Mononuclear cell (primary cell): Measurements from ENCODE around the gene ROGDI. TPM values are rescaled to one million over a fixed set of nuclear protein-coding genes. Genes with fewer than 3 reads are reported as not detected.

Source experiments
- H3K27me3 ChIP-seq: 2 replicates; pipeline ENCODE4 v1.6.0; 2011; ENCODE audit warnings: low read length, control low read depth; ENCODE audit not compliant: insufficient read depth
- H3K4me1 ChIP-seq: 2 replicates; pipeline ENCODE4 v1.5.1; 2011; ENCODE audit warnings: mild to moderate bottlenecking, low read length, control low read depth; ENCODE audit not compliant: insufficient read depth
- H3K4me3 ChIP-seq: 2 replicates; pipeline ENCODE4 v1.5.1; 2011; ENCODE audit warnings: mild to moderate bottlenecking, low read length, moderate library complexity
- H3K9me3 ChIP-seq: 2 replicates; pipeline ENCODE4 v1.5.1; 2011; ENCODE audit warnings: low read depth, mild to moderate bottlenecking, control low read depth, low read length
- total RNA-seq: library from RNA; depleted of rRNA; stranded (reverse); fragments of >200 nt; gene quantifications from one replicate; pipeline ENCODE4 v1.2.3, GENCODE V29; 2012

Gene ROGDI, protein sequence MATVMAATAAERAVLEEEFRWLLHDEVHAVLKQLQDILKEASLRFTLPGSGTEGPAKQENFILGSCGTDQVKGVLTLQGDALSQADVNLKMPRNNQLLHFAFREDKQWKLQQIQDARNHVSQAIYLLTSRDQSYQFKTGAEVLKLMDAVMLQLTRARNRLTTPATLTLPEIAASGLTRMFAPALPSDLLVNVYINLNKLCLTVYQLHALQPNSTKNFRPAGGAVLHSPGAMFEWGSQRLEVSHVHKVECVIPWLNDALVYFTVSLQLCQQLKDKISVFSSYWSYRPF
- total RNA-seq: 19.3 TPM

DNA sequence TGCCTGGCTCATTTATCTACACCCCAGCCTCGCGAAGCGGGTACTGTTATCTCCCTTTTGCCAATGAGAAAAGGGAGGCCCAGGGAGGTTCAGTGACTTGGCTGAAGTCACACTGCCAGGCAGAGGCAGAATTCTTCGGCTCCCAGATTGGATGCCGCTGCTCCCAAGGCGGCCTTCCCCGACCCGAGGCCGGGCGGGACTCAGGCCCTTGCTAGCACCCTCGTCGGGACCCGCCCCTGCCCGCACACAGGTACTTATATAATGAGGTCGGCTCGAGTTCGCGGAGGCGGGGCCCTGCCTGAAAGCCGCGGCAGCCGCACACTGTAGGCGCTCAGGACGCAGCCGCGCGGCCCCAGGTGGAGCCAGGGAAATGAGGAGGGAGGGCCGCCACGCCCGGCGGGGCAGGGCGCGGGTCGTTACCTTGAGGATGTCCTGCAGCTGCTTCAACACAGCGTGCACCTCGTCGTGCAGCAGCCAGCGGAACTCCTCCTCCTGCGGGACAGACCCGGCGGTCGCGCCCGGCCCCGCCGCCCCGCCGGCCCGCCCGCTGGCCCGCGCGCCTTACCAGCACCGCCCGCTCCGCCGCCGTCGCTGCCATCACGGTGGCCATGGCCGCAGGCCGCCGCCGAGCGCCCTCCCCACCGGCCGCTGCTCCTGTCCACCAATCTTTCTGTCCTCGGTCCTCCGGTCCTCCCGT lies at the start of gene ROGDI:
Gene ROGDI, minus strand, starts transcription at position 672 of the 697 bp plus-strand sequence. Its CDS starts 62 bp downstream, at position 610.
- H3K4me3 ChIP-seq: peak within 1 kb of the TSS; percentile 70
- no peaks in the 10 kb centered on the region for H3K27me3 ChIP-seq
- no peaks in the 10 kb centered on the region for H3K9me3 ChIP-seq
- H3K4me1 ChIP-seq: peaks cover 34% of the 10 kb centered on the region

DNA sequence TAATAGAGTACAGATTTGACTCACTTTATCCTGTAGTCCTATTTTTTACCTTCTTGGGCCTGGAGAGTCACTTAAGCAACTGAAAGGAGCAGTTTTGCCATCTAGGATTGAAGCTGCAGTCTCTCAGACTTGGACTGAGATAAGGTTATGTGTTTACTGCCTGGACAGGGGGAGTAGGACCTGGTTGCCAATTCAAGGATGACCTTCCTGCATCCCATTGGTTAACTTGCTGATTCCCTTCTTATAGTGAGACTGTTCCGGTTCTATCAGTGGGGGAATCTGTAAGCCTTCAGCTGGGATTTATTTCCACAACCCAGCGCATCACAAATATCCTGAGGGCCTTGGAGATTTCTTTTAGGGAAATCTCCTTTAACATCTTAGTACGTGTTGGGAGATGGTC lies 47.8 kb upstream of the ROGDI start:
- H3K4me1 ChIP-seq: peaks cover 54% of the 10 kb centered on the region
- no peaks in the 10 kb centered on the region for H3K9me3 ChIP-seq
- no peaks in the 10 kb centered on the region for H3K27me3 ChIP-seq
- H3K4me3 ChIP-seq: no peak overlapping the region

DNA sequence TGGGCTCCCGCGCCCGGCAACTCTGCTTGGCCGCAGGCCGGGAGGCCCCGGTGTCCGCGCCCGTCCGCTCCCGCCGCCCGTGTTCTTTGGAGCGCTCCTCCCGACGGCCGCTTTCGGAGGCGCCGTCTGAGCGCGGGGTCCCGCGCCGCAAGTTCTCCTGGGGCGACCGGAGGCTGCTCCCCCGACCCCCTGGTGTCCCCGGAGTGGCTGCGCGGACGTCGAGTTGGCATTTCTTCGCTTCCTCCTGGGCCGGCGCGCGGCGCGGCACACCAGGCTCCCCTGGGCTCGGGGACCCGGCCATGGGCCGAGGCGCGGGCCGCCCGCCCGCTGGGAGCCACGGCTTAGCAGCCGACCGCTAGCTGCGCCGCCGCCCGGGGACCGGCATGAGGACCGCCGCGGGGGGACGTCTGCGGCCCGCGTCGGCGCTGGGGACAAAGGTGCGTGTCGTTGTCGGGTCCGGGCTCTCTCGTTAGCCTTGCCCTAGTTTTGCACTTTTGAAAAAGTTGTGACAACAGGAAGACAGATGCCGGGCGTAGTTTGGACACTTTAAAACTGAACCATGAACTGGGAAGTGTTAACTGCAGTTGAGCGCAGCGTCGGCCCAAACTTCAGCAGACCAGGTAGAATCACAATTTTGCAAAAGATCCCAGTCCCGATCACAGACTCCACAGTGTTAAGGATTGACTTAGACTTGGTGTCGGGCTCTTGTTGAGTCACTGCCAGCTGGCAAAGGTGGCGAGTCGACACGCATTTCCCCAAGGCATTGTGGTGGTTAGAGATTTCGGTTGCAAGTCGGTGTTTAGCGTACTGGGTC lies 45.5 kb upstream of the ROGDI start:
- Histone ChIP-seq H3K27me3 (no peaks in the 10 kb centered on the region), H3K9me3 (no peaks in the 10 kb centered on the region), H3K4me1 (peaks cover 54% of the 10 kb centered on the region), H3K4me3 (peak overlapping the region; percentile 91)

DNA sequence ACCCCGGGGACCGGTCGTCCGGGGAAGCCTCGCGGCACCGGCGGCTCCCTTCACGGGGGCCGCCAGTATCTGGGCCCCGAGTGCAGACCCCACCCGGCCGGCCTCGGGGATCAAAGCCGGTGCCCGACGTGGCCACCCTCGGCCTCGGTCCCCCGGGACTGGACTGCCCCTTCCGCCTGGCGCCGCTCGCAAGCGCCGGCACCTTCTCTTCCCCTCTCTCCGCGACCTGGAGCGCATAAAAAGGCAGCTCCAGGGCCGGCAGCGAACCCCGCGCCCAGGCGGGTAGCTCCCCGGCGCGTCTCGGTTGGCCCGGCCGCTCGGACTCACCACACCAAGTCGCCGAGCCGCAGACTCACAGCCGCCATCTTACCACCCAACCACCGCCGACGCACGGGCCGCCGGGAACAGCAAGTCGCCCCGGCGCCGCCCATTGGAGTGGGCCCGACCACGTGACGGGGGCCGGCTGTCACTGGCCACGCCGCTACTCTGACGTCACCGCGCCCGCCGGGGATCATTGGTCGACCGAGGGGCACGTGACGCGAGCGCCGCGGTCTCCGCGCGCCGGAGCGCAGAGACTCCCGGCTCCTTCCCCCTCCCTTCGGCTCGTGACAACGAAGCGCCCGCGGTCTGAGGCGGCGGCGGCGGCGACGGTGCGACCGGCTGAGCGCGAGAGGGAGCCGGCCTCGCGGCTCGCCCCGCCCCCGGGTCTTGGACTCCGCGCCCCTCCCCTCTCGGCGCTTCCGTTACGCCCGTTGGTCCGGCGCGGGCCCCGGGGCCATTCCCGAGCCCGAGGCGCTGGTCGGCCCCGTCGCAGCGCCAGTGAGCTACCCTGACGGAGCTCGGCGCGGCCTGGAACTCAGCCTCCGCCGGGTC lies 44.7 kb upstream of the ROGDI start, which contains the start of the genes GLYR1 and UBN1:
Gene GLYR1, minus strand, starts transcription at position 388 of the 873 bp plus-strand sequence. Its CDS starts 23 bp downstream, at position 365.
Gene UBN1, plus strand, starts transcription at position 581 of the 873 bp plus-strand sequence. CDS start 5,437 bp downstream, outside the sequence.
- Histone ChIP-seq H3K4me3 (peak within 1 kb of the TSS; percentile 91), H3K9me3 (no peaks in the 10 kb centered on the region), H3K27me3 (no peaks in the 10 kb centered on the region), H3K4me1 (peaks cover 49% of the 10 kb centered on the region)

DNA sequence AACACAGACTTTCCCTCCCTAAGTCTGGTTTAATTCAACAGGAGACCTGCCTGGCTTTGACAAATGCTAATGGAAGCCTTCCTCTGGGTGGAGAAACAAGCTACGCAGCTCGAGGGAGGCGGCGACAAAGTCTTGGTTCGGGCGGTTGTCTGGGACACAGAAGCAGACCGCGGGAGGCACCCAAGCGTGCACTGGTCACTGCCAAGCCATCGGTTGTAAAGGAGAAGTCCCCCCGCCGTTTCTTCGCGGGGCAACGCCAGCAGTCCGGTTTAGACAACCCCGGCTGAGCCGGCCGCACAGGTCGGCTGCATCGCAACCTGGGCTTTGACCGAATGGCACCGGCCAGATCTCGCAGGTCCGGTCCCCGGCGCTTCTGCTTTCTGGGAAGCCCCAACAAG lies 44.1 kb upstream of the ROGDI start:
- Histone ChIP-seq H3K27me3 (no peaks in the 10 kb centered on the region), H3K4me1 (peaks cover 45% of the 10 kb centered on the region), H3K9me3 (no peaks in the 10 kb centered on the region), H3K4me3 (peak overlapping the region; percentile 91)

DNA sequence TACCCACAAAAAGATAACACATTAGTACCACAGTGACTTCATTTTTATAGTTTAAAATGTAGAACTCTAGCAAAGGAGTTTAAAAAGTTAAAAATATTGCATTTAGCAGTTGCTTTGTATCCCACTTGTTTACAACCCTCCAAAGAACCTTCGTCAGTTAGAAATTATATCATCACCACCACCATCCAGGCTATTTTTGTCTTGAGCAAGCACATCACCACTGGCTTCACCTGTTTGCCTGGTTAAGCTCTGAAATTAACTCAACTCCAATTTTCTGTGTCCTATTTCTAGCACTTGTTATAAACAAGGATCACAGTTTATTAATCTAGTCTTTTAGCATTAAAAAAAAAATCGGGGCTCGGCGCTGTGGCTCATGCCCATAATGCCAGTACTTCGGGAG lies 38.6 kb upstream of the ROGDI start:
- no peaks in the 10 kb centered on the region for H3K27me3 ChIP-seq

DNA sequence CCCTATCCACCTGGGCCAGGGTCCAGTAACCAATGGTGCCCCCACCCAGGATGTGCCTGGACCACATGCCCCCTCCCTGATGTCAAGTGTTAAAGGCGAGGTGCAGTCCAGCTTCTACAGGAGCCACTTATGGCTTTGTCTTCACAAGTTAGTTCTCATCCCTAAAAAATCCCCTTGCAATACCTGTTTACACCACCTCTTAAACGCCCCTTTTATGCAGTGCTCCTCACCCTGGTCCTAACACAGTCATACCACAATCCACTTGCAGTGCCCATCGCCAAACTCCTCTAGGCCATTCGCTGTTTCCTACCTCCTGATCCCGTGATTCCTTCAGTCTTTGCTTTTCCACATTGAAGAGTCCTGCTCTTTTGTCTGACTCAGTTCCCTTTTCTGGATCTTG lies 37.5 kb upstream of the ROGDI start:
- Histone ChIP-seq H3K27me3 (no peaks in the 10 kb centered on the region), H3K4me1 (no peaks in the 10 kb centered on the region), H3K4me3 (no peak overlapping the region), H3K9me3 (no peaks in the 10 kb centered on the region)

More for the DNA sequence above, 38.6 kb upstream of the ROGDI start:
- Histone ChIP-seq H3K4me3 (no peak overlapping the region), H3K4me1 (peaks cover 8% of the 10 kb centered on the region), H3K9me3 (no peaks in the 10 kb centered on the region)

DNA sequence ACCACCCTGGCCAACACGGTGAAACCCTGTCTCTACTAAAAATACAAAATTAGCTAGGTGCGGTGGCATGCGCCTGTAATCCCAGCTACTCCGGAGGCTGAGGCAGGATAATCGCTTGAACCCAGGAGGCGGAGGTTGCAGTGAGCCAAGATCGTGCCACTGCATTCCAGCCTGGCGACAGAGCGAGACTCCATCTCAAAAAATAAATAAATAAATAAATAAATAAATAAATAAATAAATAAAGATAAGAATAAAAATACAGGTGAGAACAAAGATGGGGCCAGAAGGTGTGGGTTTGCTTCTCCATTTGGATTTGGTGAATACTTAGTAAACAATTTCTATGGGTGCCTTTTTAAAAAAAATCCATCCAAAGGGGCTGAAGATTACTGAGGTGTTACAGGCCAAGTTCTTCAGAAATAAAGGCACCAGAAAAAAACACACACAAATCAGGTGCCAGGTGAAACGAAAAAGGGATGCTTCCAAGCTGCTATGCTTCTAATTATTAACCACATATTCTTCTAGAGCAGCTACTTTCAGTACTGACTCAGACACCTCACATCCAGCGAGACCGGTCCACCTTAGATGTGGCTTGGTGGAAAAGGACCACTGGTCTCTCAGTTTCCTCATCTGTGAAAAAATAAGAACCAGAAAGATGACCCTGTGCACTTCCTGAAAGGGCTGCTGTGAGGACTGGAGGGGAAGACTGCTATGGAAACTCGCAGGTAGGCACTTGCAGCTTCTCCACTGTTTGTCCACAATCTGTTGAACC lies 35.5 kb upstream of the ROGDI start:
- Histone ChIP-seq H3K4me1 (peaks cover 4% of the 10 kb centered on the region), H3K9me3 (no peaks in the 10 kb centered on the region), H3K27me3 (no peaks in the 10 kb centered on the region), H3K4me3 (no peak overlapping the region)

DNA sequence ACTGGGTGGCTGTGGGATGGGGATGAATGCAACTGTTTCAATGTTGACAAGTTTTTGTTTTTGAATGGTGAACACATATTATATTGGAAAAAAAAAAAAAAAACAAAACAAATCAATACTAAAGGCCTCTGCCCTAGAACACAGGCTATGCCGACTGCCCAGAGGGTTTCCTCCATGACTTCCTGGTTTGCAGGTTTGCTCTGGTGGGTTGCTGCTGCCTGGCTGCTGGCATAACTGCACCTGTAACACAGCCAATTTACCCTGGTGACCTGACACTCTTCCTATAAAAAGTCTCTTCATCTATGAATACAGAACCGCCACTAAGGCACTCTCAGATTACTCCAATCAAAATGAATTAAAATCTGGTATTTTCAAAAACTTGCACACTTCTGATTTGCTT lies 34.3 kb upstream of the ROGDI start:
- peaks cover 4% of the 10 kb centered on the region for H3K4me1 ChIP-seq

DNA sequence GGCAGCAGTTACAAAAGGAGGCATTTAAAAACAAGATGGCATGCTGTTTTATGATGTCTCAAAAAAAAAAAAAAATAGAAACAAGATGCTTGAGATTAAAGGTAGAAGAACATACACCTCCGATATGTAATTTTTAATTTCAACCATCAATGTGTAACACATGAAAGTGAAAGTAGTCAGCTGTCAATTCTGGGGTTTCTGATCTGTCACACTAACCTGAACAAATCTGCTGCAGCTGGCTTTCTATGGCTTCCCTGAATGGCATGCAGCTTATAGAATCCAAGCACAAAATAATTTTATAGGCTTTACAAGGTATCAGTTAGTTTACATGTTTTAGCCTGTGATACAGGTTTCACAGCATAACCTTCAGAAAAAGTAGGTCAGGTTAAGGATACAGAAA lies 31.2 kb upstream of the ROGDI start:
- H3K27me3 ChIP-seq: no peaks in the 10 kb centered on the region
- peaks cover 4% of the 10 kb centered on the region for H3K4me1 ChIP-seq
- H3K4me3 ChIP-seq: no peak overlapping the region
- no peaks in the 10 kb centered on the region for H3K9me3 ChIP-seq

More for the DNA sequence above, 34.3 kb upstream of the ROGDI start:
- Histone ChIP-seq H3K27me3 (no peaks in the 10 kb centered on the region), H3K9me3 (no peaks in the 10 kb centered on the region), H3K4me3 (no peak overlapping the region)

DNA sequence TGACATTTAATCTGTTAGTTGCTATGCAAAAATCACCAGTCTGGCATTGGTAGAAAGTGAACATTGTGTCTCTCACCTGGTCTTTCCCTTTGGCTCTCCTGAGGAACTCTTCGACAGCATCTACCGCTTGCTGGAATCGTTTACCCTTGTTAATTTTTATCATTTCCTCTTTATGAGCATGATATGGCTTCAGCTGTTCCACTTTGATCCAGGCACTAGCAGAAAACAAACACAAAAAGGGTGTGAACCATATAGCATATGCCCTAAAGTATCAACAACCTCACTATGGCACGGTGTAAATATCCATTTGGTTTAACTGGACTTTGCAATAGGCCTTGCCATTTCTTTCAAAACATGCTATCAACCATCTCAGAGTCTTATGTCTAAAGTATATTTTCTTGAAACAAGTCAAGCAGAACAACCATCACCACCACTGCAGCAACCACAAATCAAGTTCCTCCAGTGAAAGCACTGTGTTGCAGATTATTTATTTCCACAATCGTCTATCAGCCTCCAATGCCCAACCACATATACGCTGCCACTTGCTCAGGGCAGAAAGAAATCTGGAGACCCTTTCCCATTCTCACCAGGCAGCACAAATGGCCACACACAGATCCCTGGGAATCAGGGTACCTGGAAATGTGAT lies 30.4 kb upstream of the ROGDI start:
- Histone ChIP-seq H3K9me3 (no peaks in the 10 kb centered on the region), H3K4me1 (peaks cover 4% of the 10 kb centered on the region), H3K27me3 (no peaks in the 10 kb centered on the region), H3K4me3 (no peak overlapping the region)

DNA sequence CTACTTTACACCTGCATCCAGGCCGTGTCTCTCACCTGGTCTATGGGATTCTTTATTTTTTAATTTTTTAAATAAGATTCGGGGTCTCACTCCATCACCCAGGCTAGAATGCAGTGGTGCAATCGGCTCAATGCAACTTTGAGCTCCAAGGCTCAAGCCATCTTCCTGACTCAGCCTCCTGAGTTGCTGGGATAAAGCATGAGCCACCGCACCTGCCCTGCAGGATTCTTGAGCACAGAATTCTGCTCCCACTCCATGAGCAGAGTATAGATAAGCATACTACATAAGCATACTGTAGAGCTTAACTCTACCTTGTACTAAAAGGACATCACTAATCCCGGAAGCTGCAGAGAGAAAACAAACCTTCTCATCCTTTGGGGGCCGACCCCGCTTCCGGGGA lies 29.2 kb upstream of the ROGDI start:
- H3K4me1 ChIP-seq: peaks cover 4% of the 10 kb centered on the region
- H3K4me3 ChIP-seq: no peak overlapping the region
- H3K9me3 ChIP-seq: no peaks in the 10 kb centered on the region
- no peaks in the 10 kb centered on the region for H3K27me3 ChIP-seq

DNA sequence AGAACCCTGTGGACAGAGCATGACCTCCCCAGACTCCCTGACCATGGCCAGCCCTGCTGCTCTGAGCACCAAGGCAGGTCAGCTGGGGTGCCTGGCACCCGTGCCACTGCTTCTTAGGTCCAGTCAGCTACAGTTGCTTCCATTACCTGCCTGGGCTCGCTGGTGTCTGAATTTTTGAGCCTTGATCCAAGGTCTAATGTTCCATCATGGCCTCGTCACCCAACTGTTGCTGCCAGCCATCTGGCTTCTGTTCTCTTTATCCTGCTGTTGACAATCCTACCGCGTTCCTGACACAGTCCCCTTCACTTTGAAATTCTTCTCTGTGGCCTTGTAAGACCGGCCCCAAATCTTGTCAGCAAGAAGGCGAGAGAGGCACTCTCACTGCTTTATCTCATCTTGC lies 28.0 kb upstream of the ROGDI start:
- no peaks in the 10 kb centered on the region for H3K27me3 ChIP-seq
- H3K9me3 ChIP-seq: no peaks in the 10 kb centered on the region
- H3K4me1 ChIP-seq: peaks cover 4% of the 10 kb centered on the region
- no peak overlapping the region for H3K4me3 ChIP-seq
